HG03135 (cell line): Measurements from ENCODE around the gene NOP9.

ENCODE experiments used
- ATAC-seq: cut with Tn5 transposase; IDR thresholded peaks from one replicate; pipeline ENCODE4 v1.9.1; 2021; ENCODE audit warnings: mild to moderate bottlenecking, moderate library complexity; ENCODE audit not compliant: unreplicated experiment

Gene NOP9

GRCh38 chr14:24299255-24300191, at the start of gene NOP9, which contains the start of gene DHRS1:
TSS of gene NOP9 (plus strand) at chr14:24299850. CDS start at chr14:24299955, 105 bp downstream.
TSS of gene DHRS1 (minus strand) at chr14:24299780. CDS start at chr14:24299106, 674 bp downstream.
- ATAC-seq, result peak; percentile 62

- ATAC-seq, result no peak
Observed at GRCh38 chr14:24250354-24250753, 49.3 kb upstream of the NOP9 start.

- ATAC-seq, result no peak
Observed at GRCh38 chr14:24251880-24252288, 47.8 kb upstream of the NOP9 start.

- ATAC-seq, result no peak
Observed at GRCh38 chr14:24252289-24253124, 47.1 kb upstream of the NOP9 start.

GRCh38 chr14:24253936-24254335, 45.7 kb upstream of the NOP9 start:
- ATAC-seq, result no peak

GRCh38 chr14:24254630-24255392, 44.8 kb upstream of the NOP9 start:
- no peak for ATAC-seq

- no peak for ATAC-seq
Observed at GRCh38 chr14:24255438-24255837, 44.2 kb upstream of the NOP9 start.

GRCh38 chr14:24255931-24256711, 43.5 kb upstream of the NOP9 start:
- ATAC-seq, result no peak

GRCh38 chr14:24256960-24257359, 42.7 kb upstream of the NOP9 start:
- ATAC-seq, result no peak

GRCh38 chr14:24258119-24258518, 41.5 kb upstream of the NOP9 start:
- ATAC-seq, result no peak

GRCh38 chr14:24258548-24259265, 40.9 kb upstream of the NOP9 start:
- no peak for ATAC-seq

- no peak for ATAC-seq
Observed at GRCh38 chr14:24259282-24260025, 40.2 kb upstream of the NOP9 start.

- no peak for ATAC-seq
Observed at GRCh38 chr14:24260026-24260779, 39.4 kb upstream of the NOP9 start.

GRCh38 chr14:24260780-24261157, 38.9 kb upstream of the NOP9 start:
- ATAC-seq, result no peak

GRCh38 chr14:24261256-24261968, 38.2 kb upstream of the NOP9 start:
- ATAC-seq, result no peak

- ATAC-seq, result no peak
Observed at GRCh38 chr14:24261969-24262327, 37.7 kb upstream of the NOP9 start.
